Neural progenitor cell (in vitro differentiated cells): ENCODE data around the gene RSBN1L.

Source experiments
- CTCF ChIP-seq: fragments of 200-600 bp; sonication (generic); IDR thresholded peaks from 2 replicates; pipeline ENCODE4 v1.5.1; 2017; ENCODE audit warnings: antibody characterized with exemption, mild to moderate bottlenecking
- EZH2 ChIP-seq: fragments of 200-600 bp; sonication (generic); IDR thresholded peaks from 2 replicates; pipeline ENCODE4 v1.6.1; 2017; ENCODE audit warnings: antibody characterized with exemption, mild to moderate bottlenecking, moderate library complexity
- EZH2phosphoT487 ChIP-seq: fragments of 200-600 bp; sonication (generic); IDR thresholded peaks from 2 replicates; pipeline ENCODE4 v1.6.1; 2017; ENCODE audit warnings: antibody characterized with exemption

DNA sequence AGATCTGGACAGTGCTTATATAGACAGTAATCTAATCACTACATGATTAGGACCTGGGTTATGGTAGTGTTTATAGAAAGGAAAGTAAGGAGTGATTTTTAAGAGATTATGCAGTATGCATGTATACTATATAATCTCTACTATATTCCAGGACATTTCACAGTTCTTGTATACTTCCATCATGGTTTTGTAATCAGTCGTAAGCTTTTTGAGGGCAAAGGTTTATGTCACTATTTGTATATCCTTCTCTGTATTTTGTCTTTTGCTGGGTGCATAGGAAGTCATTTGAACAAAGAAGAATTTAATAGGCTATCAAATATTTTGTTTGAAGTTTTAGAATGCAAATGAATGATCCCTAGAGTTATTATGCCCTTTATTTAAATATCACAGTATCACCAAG lies 39.2 kb downstream of the RSBN1L start:
- TF ChIP-seq CTCF = no peak
- TF ChIP-seq EZH2 = no peak
- TF ChIP-seq EZH2phosphoT487 = no peak
